ENCODE data around the gene NOL8.

Gene NOL8

DNA sequence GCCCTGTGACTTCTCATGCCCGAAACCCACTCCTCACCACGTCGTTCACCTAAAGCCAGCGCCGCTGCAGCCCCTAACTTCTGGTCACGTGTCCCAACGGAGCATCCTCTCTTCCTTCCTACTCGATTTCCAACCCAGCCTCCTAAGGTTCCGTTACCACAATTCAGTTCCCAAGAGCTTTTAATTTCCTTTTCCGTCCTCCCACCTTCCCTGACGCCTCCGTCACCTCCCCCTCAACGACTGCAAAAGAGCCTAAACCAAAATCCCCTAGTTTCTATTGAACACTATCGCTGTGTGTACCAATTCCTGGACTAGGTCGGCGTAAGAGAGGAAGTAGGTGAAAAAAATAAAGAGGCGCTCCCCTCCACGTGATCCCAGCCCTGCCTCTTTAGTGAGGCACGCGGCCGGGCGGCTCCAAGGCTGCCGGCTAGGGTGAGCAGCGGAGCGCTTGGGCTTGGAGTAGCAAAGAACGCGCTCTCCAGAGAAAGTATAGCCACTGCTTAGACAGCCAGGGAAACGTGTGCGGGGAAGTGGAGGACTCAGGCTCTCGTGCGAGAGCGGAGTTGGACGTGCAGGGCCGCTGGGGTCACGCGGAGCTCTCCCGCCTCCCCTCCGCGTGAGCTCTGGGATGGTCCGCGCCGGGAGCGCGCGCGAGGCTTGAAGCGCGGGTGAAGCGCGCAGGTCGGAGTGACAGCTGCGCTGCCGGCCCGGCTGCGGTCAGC, at the start of gene NOL8, which contains the start of gene CENPP:
Gene NOL8 (minus strand): TSS at position 82 of the 722 bp plus-strand sequence. CDS start 1,189 bp downstream, outside the sequence.
Gene CENPP (plus strand): TSS at position 685 of the 722 bp plus-strand sequence.
- in situ Hi-C loops (cut with MboI; ENCODE audit: low sequenced_read_pairs), result no loop called here

DNA sequence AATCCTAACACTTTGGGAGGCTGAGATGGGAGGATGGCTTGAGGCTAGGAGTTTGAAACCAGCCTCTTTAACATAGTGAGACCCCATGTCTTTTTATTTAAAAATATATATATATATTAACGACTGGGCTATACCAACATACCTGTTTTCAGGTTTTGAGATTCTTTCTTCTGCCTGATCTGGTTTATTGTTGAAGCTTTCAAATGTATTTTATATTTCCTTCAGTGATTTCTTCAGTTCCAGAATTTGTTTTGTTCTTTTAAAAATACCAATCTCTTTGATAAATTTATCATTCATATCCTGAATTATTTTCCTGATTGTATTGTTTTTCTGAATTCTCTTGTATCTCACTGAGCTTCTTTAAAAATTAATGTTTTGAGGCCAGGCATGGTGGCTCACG, 48.0 kb upstream of the NOL8 start:
- in situ Hi-C loops (cut with MboI; ENCODE audit: low sequenced_read_pairs), result no loop called here

DNA sequence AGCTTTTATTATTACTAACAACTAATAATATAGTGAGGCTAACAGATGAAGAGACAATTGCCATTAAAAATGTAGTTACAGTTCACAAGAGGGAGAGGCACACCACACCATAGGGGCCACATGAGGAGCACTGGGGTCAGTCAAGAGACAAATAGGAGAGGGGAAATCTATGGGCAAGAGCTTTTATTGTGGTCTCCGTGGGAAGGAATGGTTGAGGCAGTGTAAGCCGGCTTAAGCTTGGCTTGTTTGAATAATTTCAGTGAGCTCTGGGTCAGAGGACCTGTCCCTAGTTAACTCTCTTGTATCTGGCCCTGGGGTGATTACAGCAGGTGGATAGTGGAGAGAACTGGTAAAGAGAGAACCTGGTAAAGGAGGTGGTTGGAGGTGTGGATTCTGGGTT, 43.9 kb upstream of the NOL8 start:
- in situ Hi-C loops (cut with MboI; ENCODE audit: low sequenced_read_pairs), result no loop called here

DNA sequence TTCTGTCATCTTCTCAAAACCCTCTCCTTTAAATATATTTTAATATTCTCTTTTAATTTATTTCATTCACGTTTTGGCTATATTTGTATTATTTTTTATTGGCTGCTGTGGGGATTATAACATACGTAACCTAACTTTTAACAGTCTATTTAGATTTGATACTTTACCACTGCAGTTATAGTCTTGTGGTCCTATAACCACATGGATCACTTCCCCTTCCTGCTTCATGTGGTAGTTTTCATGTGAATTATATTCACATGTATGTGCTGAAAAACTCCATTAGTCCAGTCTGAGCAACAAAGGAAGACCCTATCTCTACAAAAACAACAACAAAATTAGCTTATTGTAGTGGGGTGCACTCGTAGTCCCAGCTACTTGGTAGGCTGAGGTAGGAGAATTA, 34.9 kb upstream of the NOL8 start:
- in situ Hi-C loops (cut with MboI; ENCODE audit: low sequenced_read_pairs), result no loop called here

DNA sequence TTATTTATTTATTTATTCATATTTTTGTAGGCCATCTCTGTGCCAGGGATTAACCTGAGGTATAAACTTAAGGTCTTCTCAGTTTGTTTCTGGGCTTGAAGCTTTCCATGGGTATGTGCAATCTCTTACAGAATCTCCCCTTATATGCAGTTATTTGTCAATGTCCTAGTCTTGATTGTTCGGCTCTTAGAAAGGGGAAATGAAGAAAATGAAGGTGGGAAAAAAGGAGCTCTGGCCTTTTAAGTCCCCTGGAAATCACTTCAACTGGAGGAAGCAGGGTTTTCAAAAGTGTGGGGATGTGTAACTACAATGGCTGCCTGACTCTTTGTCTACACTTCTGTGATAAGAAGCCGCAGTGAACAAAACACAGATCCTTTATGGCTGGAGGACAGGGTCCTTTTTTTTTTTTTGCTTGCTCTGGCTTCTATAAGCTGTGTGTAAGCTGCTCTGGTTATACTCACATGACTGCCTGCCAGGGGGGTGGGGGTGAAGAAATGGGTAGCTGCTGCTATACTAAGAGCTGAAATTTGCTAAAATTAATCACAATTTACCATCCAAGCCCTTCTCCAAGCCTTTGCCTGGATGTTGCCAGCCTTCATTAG, 34.3 kb upstream of the NOL8 start:
- in situ Hi-C loops (cut with MboI; ENCODE audit: low sequenced_read_pairs), result no loop called here

DNA sequence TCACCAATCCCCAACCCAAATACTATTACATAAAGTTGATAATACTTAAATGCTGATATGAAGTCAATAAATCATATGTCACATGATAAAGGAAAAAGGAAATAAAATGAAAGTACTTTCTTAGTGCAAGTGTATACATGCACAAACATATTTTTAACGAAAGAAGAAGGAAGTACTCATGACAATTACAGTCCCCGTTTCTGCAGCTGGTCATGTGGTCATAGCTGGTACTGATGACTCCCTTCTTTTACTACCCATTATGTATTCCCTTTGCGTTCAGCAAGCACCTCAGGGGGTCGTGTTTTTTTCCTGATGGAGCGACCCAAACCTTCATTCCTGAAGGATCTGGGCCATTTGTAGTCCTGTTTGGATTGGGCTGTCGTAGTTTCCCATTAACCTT, 27.9 kb upstream of the NOL8 start:
- in situ Hi-C loops (cut with MboI; ENCODE audit: low sequenced_read_pairs), result no loop called here

DNA sequence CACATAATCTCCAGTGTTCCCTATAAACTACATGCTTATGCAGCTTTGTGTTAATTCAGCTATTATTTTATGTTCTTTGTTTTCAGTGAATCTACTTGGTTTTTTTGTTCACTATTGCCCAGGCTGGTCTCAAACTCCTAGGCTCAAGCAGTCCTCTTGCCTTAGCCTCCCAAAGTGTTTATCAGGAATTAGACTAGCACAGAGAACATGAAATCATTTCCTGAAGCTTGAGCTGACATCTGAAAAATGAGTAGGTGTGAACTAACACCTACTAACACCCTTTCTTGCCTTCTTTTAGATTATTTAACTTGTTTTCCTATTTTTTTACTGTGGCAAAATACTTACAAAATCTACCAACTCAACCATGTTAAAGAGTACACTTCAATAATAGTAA, 25.6 kb upstream of the NOL8 start:
- in situ Hi-C loops (cut with MboI; ENCODE audit: low sequenced_read_pairs), result no loop called here

DNA sequence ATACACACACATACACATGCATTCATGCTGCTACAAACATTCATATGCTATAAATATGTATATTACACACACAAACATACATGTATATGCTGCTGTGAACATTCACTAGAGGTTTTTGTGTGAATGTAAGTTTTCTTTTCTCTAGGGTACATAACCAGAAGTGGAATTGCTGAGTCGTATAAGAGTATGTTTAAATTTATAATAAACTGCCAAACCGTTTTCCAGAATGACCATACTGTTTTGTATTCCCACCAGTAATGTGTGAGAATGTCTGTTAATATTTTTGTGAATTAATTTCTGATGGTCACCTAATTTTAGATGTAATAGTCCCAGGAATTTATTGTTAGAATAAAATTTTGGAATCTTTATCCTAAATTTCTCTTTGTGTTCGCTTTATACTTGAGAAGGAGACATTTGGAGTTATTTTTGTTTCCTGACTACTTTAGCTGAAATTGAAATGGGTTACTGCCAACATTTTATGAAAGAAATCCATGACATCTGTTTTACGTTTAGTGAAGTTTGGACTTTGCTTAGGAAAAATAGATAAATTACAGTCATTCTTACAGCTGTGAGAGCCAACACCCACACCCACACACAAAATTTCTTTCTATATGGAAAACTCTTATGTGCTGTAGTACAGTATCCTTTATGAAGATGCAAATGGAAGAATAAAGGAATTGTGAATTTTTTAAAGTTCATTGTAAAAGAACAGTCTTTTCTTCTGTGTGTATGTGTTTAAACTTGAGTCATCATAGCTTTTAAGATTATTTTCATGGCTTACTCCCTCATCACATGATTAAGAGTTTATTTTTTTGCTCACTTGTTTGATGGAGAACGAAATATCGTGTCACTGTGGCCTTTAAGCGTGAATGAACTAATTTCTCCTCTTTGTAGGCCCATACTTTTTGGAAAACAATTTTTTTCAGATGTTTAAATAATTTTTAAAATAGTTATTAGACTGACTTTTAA, 24.9 kb upstream of the NOL8 start:
- in situ Hi-C loops (cut with MboI; ENCODE audit: low sequenced_read_pairs), result no loop called here

DNA sequence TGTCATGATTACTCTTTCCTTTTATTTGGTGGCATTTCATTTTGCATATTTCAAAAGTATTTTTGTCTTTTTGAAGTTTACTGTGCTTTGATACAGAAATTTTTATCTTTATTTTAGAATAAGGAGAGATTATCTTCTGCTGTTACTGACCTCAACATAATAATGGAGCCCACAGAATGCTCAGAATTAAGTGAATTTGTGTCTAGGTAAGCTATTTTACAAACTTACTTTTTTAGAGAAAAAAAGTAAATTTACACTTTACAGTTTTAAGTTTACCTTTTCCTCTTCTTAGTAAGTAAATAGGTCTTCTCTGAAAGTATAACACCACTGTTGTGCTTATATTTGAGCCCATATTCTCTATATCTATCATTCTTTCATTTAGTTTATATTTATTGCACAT, 20.4 kb upstream of the NOL8 start:
- in situ Hi-C loops (cut with MboI; ENCODE audit: low sequenced_read_pairs), result no loop called here

DNA sequence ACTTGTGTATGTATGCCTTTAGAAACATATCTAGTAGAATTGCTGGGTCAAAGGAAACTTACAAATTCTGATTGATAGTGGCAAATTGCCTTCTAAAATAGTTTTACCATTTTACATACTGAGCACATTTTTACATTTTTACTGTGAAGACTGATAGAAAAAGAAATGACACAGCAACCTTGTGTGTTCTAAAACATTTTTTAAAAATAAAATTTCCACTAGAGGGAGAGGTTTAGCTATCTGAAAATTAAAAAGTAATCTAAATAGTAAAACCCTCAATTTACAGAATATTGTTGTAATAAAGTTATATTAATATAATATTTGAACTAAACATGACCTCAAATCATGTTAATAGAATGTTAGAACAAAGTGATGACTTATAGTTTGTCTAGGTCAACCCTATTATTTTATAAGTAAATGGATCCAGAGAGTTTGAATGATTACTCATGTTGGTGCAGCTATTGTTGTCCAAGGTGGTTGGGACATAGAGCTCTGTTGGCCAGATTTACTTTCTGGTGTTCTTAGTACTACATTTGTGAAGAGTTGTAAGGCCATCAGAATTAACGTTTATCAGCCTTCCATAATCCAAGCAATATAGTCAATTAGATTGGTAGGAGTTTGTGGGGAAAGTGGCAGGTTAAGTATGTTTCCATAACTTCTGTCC, 17.8 kb upstream of the NOL8 start:
- in situ Hi-C loops (cut with MboI; ENCODE audit: low sequenced_read_pairs), result no loop called here

DNA sequence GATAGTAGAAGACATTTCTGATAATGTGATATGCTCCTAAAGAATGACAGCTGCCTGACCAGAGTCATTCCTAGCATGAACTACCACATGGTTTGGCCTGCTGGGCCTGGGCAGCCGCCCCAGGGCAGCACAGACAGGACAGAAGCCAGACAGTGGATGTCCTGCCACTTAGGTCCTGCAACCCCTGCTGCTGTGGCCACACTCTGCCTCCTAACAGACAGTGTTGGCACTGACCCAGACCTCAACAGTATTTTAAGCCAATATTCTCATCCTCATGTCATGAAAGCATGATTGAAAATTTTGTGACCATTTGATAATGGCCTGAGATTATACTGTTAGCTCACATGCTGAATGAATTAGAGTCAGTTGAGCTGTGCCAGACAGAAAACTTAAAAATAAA, 16.4 kb upstream of the NOL8 start:
- in situ Hi-C loops (cut with MboI; ENCODE audit: low sequenced_read_pairs), result no loop called here

DNA sequence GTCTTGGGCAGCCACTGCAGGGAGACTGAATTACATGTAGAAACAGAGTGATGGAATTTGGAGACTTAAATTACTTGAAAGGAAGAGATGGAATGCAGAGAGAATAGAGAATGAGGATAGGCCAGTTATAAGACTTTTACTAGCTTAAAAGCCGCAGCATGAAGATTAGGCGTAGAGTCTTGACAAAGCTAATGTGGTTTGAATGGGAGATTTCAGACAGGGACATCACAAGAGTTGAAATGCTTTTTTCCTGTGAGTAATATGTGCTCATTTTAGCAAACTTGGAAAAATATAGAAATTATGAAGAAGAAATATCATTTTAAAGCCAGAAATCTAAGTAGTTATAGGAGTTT, 8.1 kb upstream of the NOL8 start:
- in situ Hi-C loops (cut with MboI; ENCODE audit: low sequenced_read_pairs), result no loop called here

DNA sequence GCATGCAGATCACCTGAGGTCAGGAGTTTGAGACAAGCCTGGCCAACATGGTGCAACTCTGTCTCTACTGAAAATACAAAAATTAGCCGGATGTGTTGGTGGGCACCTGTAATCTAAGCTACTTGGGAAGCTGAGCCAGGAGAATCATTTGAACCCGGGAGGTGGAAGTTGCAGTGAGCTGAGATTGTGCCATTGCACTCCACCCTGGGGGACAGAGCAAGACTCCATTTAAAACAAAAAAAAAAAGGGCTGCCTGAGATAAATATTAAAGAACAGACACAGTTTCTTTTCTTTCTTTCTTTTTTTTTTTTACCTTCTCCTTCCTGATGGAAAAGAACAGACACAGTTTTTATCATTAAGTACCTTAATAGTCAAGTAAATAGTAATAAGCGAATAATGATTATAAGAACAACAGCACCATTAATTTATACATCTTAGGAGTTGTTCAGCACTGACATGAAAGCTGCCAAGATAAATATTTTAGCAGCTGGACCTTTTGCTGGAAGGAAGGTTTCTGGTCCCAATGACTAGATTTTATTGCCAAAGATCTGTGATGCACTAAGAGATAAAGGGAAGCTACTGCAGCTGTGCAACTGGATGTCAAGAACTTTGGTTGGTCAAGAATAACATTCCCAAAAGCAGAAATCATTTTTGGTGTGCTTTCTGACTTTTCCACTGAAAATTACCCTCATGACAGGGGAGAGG, 7.6 kb upstream of the NOL8 start:
- in situ Hi-C loops (cut with MboI; ENCODE audit: low sequenced_read_pairs), result no loop called here

DNA sequence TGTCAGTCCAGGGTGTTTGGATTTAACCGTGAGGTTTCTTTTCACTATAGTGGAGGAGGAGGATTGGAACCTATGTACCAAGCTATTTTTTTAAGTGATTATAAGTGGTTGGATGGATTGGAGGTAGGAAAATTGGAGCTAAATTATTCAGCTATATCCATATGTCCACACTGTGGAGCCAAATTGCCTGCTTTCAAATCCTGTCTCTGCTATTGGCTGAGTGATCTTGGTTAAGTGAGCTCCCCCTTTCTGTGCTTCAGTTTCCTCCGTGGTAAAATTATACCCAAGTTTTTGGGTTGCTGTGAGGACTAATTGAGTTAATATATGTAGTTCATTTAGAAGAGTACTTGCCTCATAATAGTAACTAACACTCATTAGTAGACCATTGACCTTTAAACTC, 3.1 kb upstream of the NOL8 start:
- in situ Hi-C loops (cut with MboI; ENCODE audit: low sequenced_read_pairs), result no loop called here

DNA sequence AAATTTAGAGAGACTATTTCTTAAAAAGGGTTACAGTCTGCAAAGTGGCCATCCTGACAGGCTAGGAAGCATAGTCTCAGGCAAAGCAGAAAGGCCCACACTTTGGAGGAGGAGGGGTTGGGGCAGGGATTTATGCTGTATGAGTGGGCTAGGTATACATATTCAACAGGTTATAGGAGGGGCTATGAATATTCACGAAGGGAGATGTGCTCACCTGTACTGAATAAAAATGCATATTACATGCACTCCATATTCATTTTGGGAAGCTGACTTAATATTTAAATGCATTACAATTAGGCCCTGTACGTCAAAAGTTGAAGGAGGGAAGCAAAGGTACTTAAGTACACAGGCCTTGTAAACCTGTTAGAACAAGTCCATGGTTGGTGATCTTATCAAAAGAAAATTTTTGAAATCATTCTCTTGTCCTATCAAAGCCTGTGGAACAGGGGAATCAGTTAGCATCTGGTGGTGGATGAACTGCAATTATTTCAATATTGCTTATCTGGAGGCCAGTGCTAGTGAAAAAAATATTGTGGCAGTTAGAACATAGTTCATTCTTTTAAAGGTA, 2.2 kb upstream of the NOL8 start:
- in situ Hi-C loops (cut with MboI; ENCODE audit: low sequenced_read_pairs), result no loop called here

DNA sequence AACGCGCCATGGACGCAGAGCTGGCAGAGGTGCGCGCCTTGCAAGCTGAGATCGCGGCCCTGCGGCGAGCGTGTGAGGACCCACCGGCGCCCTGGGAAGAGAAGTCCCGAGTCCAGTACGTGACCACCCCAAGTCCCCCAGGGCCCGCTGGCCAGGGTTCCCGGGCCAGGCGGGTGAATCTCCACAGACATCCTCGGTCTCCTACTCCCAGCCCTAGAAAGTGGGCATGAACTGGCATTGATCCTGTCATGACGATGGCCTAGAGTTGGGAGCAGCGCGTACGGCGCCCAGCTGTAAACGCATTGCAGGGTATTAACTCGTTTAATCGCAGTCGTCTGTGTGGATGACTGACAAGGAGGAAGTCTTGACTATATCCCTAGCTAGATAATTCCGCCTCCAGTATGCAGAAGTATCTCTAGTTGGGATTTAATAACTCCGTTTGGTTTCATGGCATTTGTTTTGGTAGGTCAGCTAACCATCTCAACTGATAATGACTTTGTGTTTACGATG, 896 bp upstream of the NOL8 start:
- in situ Hi-C loops (cut with MboI; ENCODE audit: low sequenced_read_pairs), result no loop called here

DNA sequence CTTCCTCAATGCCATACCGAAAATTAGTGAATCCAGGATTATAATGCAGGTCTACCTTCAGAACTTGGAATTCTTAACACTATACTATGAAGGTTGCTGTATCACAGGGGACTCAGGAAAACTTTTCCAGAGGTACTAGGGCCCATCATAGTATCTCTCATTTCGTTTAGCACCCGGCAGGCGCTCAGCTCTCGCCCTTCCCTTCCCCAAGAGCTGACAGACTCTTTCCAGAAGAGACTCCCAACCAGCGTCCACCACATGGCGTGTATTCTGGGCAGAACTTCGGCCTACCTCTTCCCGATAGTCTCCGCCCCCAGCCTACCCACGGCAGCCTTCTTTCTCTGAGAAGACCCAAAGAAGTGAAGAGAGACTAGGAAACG, 271 bp downstream of the NOL8 start:
- in situ Hi-C loops (cut with MboI; ENCODE audit: low sequenced_read_pairs), result no loop called here

DNA sequence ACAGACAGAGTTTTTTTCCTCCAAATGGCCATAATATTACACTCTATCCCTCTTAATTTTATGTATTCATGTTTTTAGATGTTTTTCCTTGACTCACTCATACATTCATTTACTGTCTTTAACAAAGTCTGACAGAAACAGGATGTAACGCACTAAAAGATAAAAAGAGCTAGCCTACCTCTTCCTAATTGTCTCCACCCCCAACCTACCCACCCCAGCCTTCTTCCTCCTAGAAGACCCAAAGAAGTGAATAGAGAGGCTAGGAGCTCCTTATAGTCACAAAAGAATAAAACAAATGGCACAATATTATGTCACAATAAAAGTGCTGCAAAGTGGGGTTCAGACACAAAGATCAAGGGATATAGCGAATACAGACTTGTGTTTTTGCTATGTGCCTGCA, 719 bp downstream of the NOL8 start:
- in situ Hi-C loops (cut with MboI; ENCODE audit: low sequenced_read_pairs), result no loop called here

DNA sequence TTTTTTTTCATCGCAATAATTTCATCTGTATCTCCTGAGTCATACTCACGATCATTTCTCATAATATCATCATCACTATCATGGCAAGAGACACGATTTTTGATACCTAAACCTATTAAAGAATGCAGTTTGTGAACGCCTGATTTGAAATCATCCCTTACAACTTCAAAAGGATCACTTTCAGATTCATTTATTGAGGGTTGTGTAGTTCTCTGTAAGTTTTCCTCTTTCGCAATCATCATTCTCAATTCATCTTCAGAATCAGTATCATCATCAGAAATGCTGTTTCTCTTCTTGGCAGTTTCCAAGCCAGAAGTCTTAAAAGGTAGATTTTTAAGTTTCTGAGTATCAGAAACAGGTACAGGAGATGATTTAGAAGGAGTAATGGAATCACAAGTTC, 9.7 kb downstream of the NOL8 start:
- in situ Hi-C loops (cut with MboI; ENCODE audit: low sequenced_read_pairs), result no loop called here

DNA sequence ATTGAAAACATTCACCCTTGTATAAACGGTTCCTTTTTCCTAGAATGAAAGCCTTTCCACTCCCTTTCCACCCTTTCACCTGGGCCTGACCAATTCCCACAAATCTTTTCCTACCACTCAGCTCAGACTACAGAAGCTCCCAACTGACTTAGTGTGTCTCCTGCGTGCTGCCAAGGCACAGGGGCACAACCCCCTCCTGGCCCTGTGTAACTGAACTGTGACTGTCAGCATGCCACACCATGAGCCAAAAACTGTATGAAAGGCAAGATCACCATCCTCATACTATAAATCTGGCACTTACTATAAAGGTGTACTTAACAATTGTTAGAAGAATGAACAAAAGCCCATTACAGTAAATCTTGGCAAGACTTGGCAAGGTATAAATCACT, 11.5 kb downstream of the NOL8 start:
- in situ Hi-C loops (cut with MboI; ENCODE audit: low sequenced_read_pairs), result no loop called here

Measured in HL-60/S4 (cell line).